Mammary epithelial cell (primary cell): ENCODE results near the gene METTL1.

Experiments
- CTCF ChIP-seq, 2 donors: IDR thresholded peaks in 1 of 2; conservative IDR thresholded peaks in 1 of 2; 2 replicates each; pipeline ENCODE4 v1.5.1; 2011 to 2012; ENCODE audit warnings: inconsistent platforms in 2 of 2, low read length in 2 of 2, mild to moderate bottlenecking in 2 of 2, control low read depth in 1 of 2, low read depth in 1 of 2; ENCODE audit not compliant: insufficient read depth in 1 of 2; ENCODE audit errors: extremely low read depth in 1 of 2
- EZH2 ChIP-seq: IDR thresholded peaks from 2 replicates; pipeline ENCODE4 v1.6.1; 2012; ENCODE audit warnings: low read length, inconsistent platforms, borderline replicate concordance

GRCh38 chr12:57769594-57769993 is 2.3 kb downstream of the METTL1 start:
- no peak for TF ChIP-seq EZH2
- TF ChIP-seq CTCF (conservative IDR thresholded peaks at IDR 0.05 in 1 of 2, IDR thresholded peaks at IDR 0.05 in 1 of 2; ENCODE audit: extremely low read depth in 1 of 2, insufficient read depth in 1 of 2, low read depth in 1 of 2, low read length in 2 of 2) = no peak
